Measurements from ENCODE around the gene TAS1R2.
A peak's percentile ranks its signal among the peaks of the same experiment; 100 is the strongest.

TAS1R2 gene

DNA sequence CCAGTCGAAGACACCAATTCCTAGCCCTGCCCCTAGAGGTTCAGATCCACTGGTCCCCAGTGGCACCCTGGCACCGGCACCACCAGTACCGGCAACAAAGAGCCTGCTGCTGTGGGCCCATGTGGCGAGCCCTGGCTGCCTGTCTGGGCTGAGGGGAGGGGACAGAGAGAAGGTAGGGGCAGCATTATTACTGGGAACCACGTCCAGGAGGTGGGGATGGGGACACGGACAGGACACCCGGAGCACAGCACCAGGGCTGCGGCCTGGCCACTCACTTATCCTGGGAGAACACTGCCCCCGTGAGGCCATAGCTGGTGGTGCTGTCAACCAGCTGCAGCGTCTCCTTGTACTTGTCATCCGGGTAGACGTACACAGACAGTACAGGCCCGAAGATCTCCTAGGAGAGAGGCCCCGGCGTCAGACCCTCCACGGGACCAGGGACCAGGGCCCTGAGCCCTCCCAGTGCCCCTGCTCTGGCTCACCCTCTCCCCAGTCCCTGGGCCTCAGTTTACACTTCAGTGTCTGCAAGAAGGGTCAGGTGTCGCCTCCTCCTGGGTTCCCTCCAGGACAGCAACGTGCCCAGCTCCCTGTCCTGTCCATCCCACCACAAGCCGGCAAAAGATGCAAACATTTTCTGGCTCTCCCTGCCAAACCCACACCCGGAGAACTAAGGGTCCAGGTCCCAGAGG lies 15.8 kb upstream of the TAS1R2 start:
- no peak overlapping the region for H3K27ac ChIP-seq (replicated peaks)
- TF ChIP-seq, protein P1, sequence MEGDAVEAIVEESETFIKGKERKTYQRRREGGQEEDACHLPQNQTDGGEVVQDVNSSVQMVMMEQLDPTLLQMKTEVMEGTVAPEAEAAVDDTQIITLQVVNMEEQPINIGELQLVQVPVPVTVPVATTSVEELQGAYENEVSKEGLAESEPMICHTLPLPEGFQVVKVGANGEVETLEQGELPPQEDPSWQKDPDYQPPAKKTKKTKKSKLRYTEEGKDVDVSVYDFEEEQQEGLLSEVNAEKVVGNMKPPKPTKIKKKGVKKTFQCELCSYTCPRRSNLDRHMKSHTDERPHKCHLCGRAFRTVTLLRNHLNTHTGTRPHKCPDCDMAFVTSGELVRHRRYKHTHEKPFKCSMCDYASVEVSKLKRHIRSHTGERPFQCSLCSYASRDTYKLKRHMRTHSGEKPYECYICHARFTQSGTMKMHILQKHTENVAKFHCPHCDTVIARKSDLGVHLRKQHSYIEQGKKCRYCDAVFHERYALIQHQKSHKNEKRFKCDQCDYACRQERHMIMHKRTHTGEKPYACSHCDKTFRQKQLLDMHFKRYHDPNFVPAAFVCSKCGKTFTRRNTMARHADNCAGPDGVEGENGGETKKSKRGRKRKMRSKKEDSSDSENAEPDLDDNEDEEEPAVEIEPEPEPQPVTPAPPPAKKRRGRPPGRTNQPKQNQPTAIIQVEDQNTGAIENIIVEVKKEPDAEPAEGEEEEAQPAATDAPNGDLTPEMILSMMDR (IDR thresholded peaks at IDR 0.05; ENCODE audit: insufficient read depth, low read length), result peak; percentile 81
- TF ChIP-seq GABPA (IDR thresholded peaks at IDR 0.05; ENCODE audit: low read depth), result no peak
- TF ChIP-seq, protein P2, sequence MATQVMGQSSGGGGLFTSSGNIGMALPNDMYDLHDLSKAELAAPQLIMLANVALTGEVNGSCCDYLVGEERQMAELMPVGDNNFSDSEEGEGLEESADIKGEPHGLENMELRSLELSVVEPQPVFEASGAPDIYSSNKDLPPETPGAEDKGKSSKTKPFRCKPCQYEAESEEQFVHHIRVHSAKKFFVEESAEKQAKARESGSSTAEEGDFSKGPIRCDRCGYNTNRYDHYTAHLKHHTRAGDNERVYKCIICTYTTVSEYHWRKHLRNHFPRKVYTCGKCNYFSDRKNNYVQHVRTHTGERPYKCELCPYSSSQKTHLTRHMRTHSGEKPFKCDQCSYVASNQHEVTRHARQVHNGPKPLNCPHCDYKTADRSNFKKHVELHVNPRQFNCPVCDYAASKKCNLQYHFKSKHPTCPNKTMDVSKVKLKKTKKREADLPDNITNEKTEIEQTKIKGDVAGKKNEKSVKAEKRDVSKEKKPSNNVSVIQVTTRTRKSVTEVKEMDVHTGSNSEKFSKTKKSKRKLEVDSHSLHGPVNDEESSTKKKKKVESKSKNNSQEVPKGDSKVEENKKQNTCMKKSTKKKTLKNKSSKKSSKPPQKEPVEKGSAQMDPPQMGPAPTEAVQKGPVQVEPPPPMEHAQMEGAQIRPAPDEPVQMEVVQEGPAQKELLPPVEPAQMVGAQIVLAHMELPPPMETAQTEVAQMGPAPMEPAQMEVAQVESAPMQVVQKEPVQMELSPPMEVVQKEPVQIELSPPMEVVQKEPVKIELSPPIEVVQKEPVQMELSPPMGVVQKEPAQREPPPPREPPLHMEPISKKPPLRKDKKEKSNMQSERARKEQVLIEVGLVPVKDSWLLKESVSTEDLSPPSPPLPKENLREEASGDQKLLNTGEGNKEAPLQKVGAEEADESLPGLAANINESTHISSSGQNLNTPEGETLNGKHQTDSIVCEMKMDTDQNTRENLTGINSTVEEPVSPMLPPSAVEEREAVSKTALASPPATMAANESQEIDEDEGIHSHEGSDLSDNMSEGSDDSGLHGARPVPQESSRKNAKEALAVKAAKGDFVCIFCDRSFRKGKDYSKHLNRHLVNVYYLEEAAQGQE (IDR thresholded peaks at IDR 0.05; ENCODE audit: insufficient replicate concordance, low read depth), result no peak
- no peak for TF ChIP-seq POLR2AphosphoS5 (IDR thresholded peaks at IDR 0.05; ENCODE audit: low read depth)
- TF ChIP-seq SPI1 (IDR thresholded peaks at IDR 0.05; ENCODE audit: borderline replicate concordance, low read depth), result no peak
- no peak overlapping the region for H3K4me3 ChIP-seq (replicated peaks; ENCODE audit: insufficient read depth, low read length)
- DNase-seq (ENCODE audit: low read depth in 1 of 2, low spot score in 1 of 2), result peak; percentile 31 to 69
- H3K27me3 ChIP-seq (ENCODE audit: insufficient read depth, poor library complexity, severe bottlenecking), result no peaks in the 10 kb centered on the region

DNA sequence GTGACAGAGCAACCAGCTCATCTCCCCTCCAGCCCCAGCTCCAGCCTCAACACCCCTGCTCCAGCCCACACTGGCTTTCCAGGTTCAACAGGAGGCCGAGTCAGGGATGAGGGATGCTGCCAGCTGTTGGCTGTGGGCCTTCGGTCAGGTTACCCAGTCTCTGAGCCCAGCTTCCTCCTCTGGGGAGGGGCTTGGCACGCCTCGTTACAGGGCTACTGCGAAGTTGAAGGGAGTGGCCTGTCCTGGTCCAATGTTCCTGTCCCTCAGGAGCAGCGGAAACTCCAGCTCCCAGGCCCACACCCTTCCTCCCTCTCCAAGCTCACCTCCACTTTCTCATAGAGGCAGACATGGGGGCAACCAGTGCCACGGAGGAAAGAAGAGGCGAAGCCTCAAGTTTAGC lies 15.1 kb upstream of the TAS1R2 start:
- H3K27me3 ChIP-seq (ENCODE audit: insufficient read depth, poor library complexity, severe bottlenecking), result no peaks in the 10 kb centered on the region
- no peak overlapping the region for H3K4me3 ChIP-seq (replicated peaks; ENCODE audit: insufficient read depth, low read length)
- H3K27ac ChIP-seq (replicated peaks), result no peak overlapping the region
- DNase-seq (ENCODE audit: low read depth in 1 of 2, low spot score in 1 of 2), result no peak
- TF ChIP-seq, protein P1 (IDR thresholded peaks at IDR 0.05; ENCODE audit: insufficient read depth, low read length), result no peak
- TF ChIP-seq POLR2AphosphoS5 (IDR thresholded peaks at IDR 0.05; ENCODE audit: low read depth) (no peak), SPI1 (IDR thresholded peaks at IDR 0.05; ENCODE audit: borderline replicate concordance, low read depth) (no peak), GABPA (IDR thresholded peaks at IDR 0.05; ENCODE audit: low read depth) (no peak)
- TF ChIP-seq, protein P2 (IDR thresholded peaks at IDR 0.05; ENCODE audit: insufficient replicate concordance, low read depth), result no peak

DNA sequence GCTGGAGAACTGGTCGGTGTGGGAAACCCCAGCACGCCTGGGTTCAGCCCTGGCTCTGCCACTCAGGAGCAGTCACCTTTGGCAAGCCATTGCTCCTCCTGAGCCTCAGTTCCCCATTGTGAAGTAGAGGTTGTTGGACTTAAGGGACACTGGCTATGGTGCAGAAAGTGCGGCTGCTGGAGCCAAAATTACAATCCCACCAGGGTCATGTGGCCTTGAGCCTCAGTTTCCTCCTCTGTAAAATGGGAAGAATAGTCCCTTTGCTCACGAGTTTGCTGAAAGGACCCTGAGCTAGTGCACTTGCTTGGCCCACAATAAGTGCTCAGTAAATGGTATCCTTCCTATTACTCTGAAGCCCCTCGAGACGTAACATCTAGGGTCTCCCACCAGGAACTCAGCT lies 14.6 kb upstream of the TAS1R2 start:
- no peak overlapping the region for H3K27ac ChIP-seq (replicated peaks)
- H3K27me3 ChIP-seq (ENCODE audit: insufficient read depth, poor library complexity, severe bottlenecking), result no peaks in the 10 kb centered on the region
- TF ChIP-seq GABPA (IDR thresholded peaks at IDR 0.05; ENCODE audit: low read depth) (no peak), SPI1 (IDR thresholded peaks at IDR 0.05; ENCODE audit: borderline replicate concordance, low read depth) (no peak), POLR2AphosphoS5 (IDR thresholded peaks at IDR 0.05; ENCODE audit: low read depth) (no peak)
- TF ChIP-seq, protein P1 (IDR thresholded peaks at IDR 0.05; ENCODE audit: insufficient read depth, low read length), result no peak
- TF ChIP-seq, protein P2 (IDR thresholded peaks at IDR 0.05; ENCODE audit: insufficient replicate concordance, low read depth), result no peak
- DNase-seq (ENCODE audit: low read depth in 1 of 2, low spot score in 1 of 2), result no peak
- H3K4me3 ChIP-seq (replicated peaks; ENCODE audit: insufficient read depth, low read length), result no peak overlapping the region

All from HL-60 (cell line).